Activated CD8-positive, alpha-beta memory T cell treated with anti-CD3 and anti-CD28 coated beads, Interleukin-2, amount 50 U/mL, for 48 hours (primary cell): ENCODE results near the gene RNF187.
A peak's percentile ranks its signal among the peaks of the same experiment; 100 is the strongest.
"Not testable (repeated sequence)": the region's sequence is repeated elsewhere in the genome, so short reads cannot be mapped to it uniquely, and the experiment has no call there.

Source experiments
- DNase-seq: peaks from one replicate; pipeline ENCODE4 v3.0.0-alpha.2; 2020

RNF187 gene

GRCh38 chr1:228460821-228461220 is 26.4 kb upstream of the RNF187 start:
- no peak for DNase-seq

- no peak for DNase-seq
Measured at GRCh38 chr1:228462560-228462959, 24.6 kb upstream of the RNF187 start.

GRCh38 chr1:228463009-228463558 is 24.1 kb upstream of the RNF187 start:
- DNase-seq, result no peak

GRCh38 chr1:228463559-228464455 is 23.4 kb upstream of the RNF187 start:
- DNase-seq, result peak; percentile 85

GRCh38 chr1:228464487-228464983 is 22.6 kb upstream of the RNF187 start:
- peak; percentile 90 for DNase-seq

- DNase-seq, result no peak
Measured at GRCh38 chr1:228465141-228465540, 22.0 kb upstream of the RNF187 start.

- no peak for DNase-seq
Measured at GRCh38 chr1:228465571-228466146, 21.5 kb upstream of the RNF187 start.

- not testable (repeated sequence) for DNase-seq
Measured at GRCh38 chr1:228468188-228468587, 19.0 kb upstream of the RNF187 start.

- DNase-seq, result no peak
Measured at GRCh38 chr1:228469413-228470162, 17.6 kb upstream of the RNF187 start.

GRCh38 chr1:228471154-228471761 is 15.9 kb upstream of the RNF187 start:
- no peak for DNase-seq

- DNase-seq, result no peak
Measured at GRCh38 chr1:228471762-228472398, 15.3 kb upstream of the RNF187 start.

GRCh38 chr1:228472655-228473054 is 14.5 kb upstream of the RNF187 start:
- no peak for DNase-seq

GRCh38 chr1:228474507-228474906 is 12.7 kb upstream of the RNF187 start:
- DNase-seq, result no peak

GRCh38 chr1:228475812-228476211 is 11.4 kb upstream of the RNF187 start:
- no peak for DNase-seq

GRCh38 chr1:228477263-228477662 is 9.9 kb upstream of the RNF187 start:
- DNase-seq, result no peak

- DNase-seq, result no peak
Measured at GRCh38 chr1:228478326-228478725, 8.9 kb upstream of the RNF187 start.

- no peak for DNase-seq
Measured at GRCh38 chr1:228478912-228479711, 8.1 kb upstream of the RNF187 start.

GRCh38 chr1:228483789-228484188 is 3.4 kb upstream of the RNF187 start:
- DNase-seq, result no peak

- DNase-seq, result peak; percentile 92
Measured at GRCh38 chr1:228486596-228487335, 416 bp upstream of the RNF187 start.

- DNase-seq, result no peak
Measured at GRCh38 chr1:228488125-228488817, 1.1 kb downstream of the RNF187 start.
